ENCODE data around the gene C3orf22.

Gene C3orf22

GRCh38 chr3:126511291-126511690 lies 47.4 kb downstream of the C3orf22 start:
- no peak for DNase-seq

- no peak for DNase-seq
Observed at GRCh38 chr3:126510308-126510910, 48.3 kb downstream of the C3orf22 start.

- DNase-seq: no peak
Observed at GRCh38 chr3:126509597-126510307, 49.0 kb downstream of the C3orf22 start.

GRCh38 chr3:126508564-126508964 lies 50.2 kb downstream of the C3orf22 start:
- DNase-seq: no peak

- no peak for DNase-seq
Observed at GRCh38 chr3:126507886-126508285, 50.8 kb downstream of the C3orf22 start.

- DNase-seq: no peak
Observed at GRCh38 chr3:126503701-126504100, 55.0 kb downstream of the C3orf22 start.

- DNase-seq: no peak
Observed at GRCh38 chr3:126502656-126503055, 56.1 kb downstream of the C3orf22 start.

- DNase-seq: no peak
Observed at GRCh38 chr3:126501736-126502135, 57.0 kb downstream of the C3orf22 start.

- no peak for DNase-seq
Observed at GRCh38 chr3:126501054-126501453, 57.7 kb downstream of the C3orf22 start.

GRCh38 chr3:126500016-126500415 lies 58.7 kb downstream of the C3orf22 start:
- DNase-seq: no peak
